GM18502 (cell line): ENCODE data around the gene C12orf57.

Experiments
- ATAC-seq: cut with Tn5 transposase; IDR thresholded peaks from one replicate; pipeline ENCODE4 v1.9.1; 2021; ENCODE audit warnings: mild to moderate bottlenecking; ENCODE audit not compliant: unreplicated experiment, poor library complexity

C12orf57 gene

DNA sequence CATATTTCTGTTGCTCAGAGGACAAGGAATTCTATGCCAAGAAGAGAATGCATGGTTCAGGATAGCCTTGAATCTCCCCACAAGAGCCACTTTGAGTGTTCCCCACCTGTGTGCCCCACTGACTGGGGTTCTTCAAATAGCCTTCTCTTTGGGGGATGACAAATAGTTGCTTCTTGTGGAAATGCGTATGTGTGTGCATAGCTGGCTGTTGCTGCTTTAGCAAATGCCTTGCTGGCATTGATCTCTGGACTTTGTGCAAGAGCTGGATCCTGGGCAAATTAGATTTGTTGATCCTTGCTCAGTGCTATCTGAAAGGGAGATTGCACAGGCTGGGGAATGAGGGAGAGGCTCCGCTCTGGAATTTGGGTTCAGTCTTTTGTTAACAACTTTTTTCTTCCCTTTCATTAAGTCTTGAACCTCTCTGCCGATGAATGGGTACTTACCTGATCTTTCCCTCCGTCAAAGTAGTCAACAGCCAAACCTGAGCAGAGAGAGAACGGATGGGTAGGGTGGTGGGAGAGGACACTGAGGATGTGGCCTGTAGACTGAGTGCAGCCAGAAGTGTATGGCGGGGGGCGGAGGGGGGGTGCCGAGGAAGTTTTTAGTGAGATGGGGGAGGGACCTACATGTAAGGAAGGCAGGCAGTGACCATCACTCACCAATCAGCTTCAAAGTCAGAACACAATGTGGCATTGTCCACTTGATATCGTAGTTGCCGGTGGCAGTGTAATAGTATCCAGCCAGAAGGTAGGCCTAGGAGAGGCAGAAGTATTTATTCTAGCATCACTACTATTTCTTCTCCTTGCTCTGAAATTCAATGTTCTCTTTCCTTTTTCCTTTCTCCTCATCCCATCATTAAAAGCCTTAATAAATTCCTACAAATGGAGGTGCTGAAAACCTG, 37.6 kb downstream of the C12orf57 start:
- no peak for ATAC-seq

DNA sequence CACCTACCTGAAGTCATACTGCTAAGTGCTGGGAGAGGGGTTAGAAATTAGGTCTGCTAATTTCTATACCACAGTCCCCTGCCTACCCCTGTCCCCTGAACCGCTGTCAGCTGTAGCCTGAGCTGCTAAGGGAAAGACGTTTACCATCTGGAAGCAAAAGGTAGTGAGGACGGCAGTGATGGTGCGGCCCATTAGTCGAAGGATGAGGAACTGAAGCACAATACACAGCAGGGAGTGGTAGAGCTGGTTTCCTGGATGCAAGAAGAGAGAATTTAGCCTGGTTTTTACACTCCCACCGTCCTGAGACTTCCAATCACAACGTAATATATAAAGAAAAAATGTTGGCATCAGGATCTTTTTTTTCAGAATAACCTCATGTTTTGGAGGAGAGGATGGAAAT, 38.7 kb downstream of the C12orf57 start:
- ATAC-seq = no peak

DNA sequence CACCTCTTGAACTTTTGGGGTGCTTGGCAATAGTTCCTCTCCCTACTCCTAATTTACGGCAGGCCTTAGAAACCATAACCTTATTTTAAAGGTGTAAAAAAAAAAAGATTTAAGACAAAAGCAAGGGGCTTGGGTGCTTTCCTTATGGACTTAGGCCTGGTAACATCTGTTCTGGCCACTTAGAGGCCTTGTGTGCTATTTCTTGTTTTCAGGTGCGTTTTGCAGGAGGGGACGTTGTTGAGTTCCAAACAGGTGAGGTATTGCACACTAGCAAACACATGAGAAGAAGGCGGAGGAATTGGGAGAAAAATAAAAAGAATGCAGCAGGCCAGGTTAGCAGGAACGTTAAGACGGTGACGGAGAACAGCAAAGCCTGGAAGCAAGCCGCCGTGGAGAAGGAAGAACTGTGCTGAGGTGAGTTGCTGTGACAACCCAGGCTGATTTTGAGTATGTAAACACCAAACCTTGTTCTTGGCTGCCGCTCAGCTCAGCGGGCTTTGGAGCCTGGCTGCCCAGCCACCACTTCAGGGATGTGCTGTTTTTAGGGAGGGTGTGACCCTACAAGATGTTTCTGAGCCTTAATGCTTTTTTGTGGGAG, 44.2 kb downstream of the C12orf57 start:
- no peak for ATAC-seq
